Astrocyte (in vitro differentiated cells and primary cell): Measurements from ENCODE around the gene LBP. TPM values are rescaled to one million over a fixed set of nuclear protein-coding genes. Genes with fewer than 3 reads are reported as not detected.

Experiments
- DNase-seq: peaks from one replicate; pipeline ENCODE4 v3.0.0-alpha.2; 2010; ENCODE audit warnings: low read depth
- FAIRE-seq: peaks from 2 replicates; lab custom pipeline; 2011; peaks lifted over from hg19 to GRCh38; lab: Jason Lieb, UNC
- H2AFZ ChIP-seq: 2 replicates; pipeline ENCODE4 v1.6.0; 2012; ENCODE audit warnings: low read depth, low read length, inconsistent platforms
- H3K27ac ChIP-seq: 2 replicates; pipeline ENCODE4 v1.5.1; 2011; ENCODE audit warnings: low read depth, low read length, inconsistent platforms
- H3K27me3 ChIP-seq: 2 replicates; pipeline ENCODE4 v1.6.0; 2011; ENCODE audit warnings: low read length, inconsistent platforms; ENCODE audit not compliant: insufficient read depth
- H3K36me3 ChIP-seq: 2 replicates; pipeline ENCODE4 v1.5.1; 2011; ENCODE audit warnings: low read length, inconsistent platforms; ENCODE audit not compliant: insufficient read depth
- H3K4me1 ChIP-seq: 2 replicates; pipeline ENCODE4 v1.5.1; 2011; ENCODE audit warnings: low read length, inconsistent platforms; ENCODE audit not compliant: insufficient read depth
- H3K4me2 ChIP-seq: 2 replicates; pipeline ENCODE4 v1.6.0; 2012; ENCODE audit warnings: low read length, inconsistent platforms
- H3K4me3 ChIP-seq: 2 replicates; pipeline ENCODE4 v1.5.1; 2011; ENCODE audit warnings: low read depth, mild to moderate bottlenecking, low read length, inconsistent platforms; ENCODE audit not compliant: insufficient read depth
- H3K79me2 ChIP-seq: 2 replicates; pipeline ENCODE4 v1.6.0; 2012; ENCODE audit warnings: mild to moderate bottlenecking, low read length, inconsistent platforms; ENCODE audit not compliant: insufficient read depth
- H3K9ac ChIP-seq: 2 replicates; pipeline ENCODE4 v1.6.0; 2012; ENCODE audit warnings: mild to moderate bottlenecking, low read length, inconsistent platforms
- H3K9me3 ChIP-seq: 2 replicates; pipeline ENCODE4 v1.5.1; 2012; ENCODE audit warnings: low read depth, mild to moderate bottlenecking, low read length, inconsistent platforms; ENCODE audit not compliant: insufficient read depth
- H4K20me1 ChIP-seq: 2 replicates; pipeline ENCODE4 v1.6.0; 2012; ENCODE audit warnings: low read length, inconsistent platforms; ENCODE audit not compliant: insufficient read depth
- H3K27ac Mint-ChIP-seq: one replicate; pipeline ENCODE4 v1.8.0; 2021; ENCODE audit warnings: mild to moderate bottlenecking, mixed read lengths; ENCODE audit not compliant: unreplicated experiment
- H3K27me3 Mint-ChIP-seq: one replicate; pipeline ENCODE4 v1.8.0; 2021; ENCODE audit warnings: low read depth, mixed read lengths; ENCODE audit not compliant: unreplicated experiment
- H3K36me3 Mint-ChIP-seq: one replicate; pipeline ENCODE4 v1.8.0; 2021; ENCODE audit warnings: low read depth, mixed read lengths; ENCODE audit not compliant: unreplicated experiment
- H3K4me1 Mint-ChIP-seq: one replicate; pipeline ENCODE4 v1.8.0; 2021; ENCODE audit warnings: low read depth, mixed read lengths; ENCODE audit not compliant: unreplicated experiment
- H3K4me3 Mint-ChIP-seq: one replicate; pipeline ENCODE4 v1.8.0; 2021; ENCODE audit warnings: mild to moderate bottlenecking, moderate library complexity, mixed read lengths; ENCODE audit not compliant: unreplicated experiment
- H3K9me3 Mint-ChIP-seq: one replicate; pipeline ENCODE4 v1.8.0; 2021; ENCODE audit warnings: mild to moderate bottlenecking, mixed read lengths; ENCODE audit not compliant: unreplicated experiment
- EZH2 ChIP-seq: IDR thresholded peaks from 2 replicates; pipeline ENCODE4 v1.6.1; 2012; ENCODE audit warnings: mild to moderate bottlenecking, low read length, inconsistent platforms; ENCODE audit not compliant: insufficient read depth
- total RNA-seq: library from RNA; stranded (reverse); gene quantifications from 2 replicates; pipeline ENCODE4 v1.2.1, GENCODE V29; 2021
- TF ChIP-seq, protein P1 (sequence below): IDR thresholded peaks from 2 replicates; pipeline ENCODE4 v1.5.1; 2011; ENCODE audit warnings: low read depth, mild to moderate bottlenecking, inconsistent platforms, low read length, moderate library complexity; ENCODE audit not compliant: insufficient read depth

The LBP gene
- total RNA-seq, 1 donor from 2014 or later, result not detected

DNA sequence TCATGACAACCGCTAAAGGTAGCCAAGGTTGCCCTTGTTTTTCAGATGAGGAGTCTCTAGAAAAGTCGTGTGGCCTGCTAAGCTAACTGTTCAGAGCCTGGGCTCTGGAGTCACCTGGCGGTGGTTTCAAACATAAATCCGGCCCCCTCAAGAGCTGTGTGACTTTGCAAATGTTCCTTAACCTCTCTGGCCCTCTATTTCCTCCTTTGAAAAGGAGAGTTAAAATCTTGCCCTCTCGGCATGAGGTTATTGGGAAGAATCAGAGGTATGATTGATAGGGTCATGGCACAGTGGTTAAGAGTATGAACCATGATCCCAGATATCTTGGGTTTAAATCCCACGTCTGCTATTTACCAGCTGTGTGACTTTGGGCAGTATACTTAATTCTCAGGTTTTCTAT is 5.6 kb upstream of the LBP start:
- H3K27ac Mint-ChIP-seq, result no peak overlapping the region
- no peaks in the 10 kb centered on the region for H3K4me1 Mint-ChIP-seq

DNA sequence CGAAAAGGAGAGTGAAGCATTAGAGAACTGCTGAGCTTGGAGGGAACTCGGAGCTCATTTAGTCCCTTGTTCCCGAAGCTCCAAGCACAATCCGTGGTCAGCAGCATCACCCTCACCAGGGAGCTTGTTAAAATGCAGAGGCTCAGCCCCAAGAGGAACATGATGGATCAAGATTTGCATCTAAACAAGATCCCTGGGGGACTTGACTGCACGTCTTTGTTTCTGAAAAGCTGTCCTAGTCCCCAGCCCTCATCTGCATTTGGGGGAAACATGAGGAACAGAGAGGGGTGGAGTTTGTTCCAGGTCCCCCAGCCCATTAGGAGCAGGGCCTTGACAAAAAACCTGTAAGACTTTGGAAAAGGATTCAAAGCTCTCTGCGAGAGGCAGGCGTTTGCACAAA is 4.1 kb upstream of the LBP start:
- H3K4me2 ChIP-seq, result no peak overlapping the region
- peaks cover 2% of the 10 kb centered on the region for H3K36me3 Mint-ChIP-seq
- no peak overlapping the region for H3K4me3 Mint-ChIP-seq
- peaks cover 4% of the 10 kb centered on the region for H3K9me3 Mint-ChIP-seq
- H4K20me1 ChIP-seq, result no peaks in the 10 kb centered on the region
- no peak overlapping the region for H2AFZ ChIP-seq
- H3K9ac ChIP-seq, result no peak overlapping the region
- no peaks in the 10 kb centered on the region for H3K4me1 Mint-ChIP-seq
- no peaks in the 10 kb centered on the region for H3K79me2 ChIP-seq
- H3K4me1 ChIP-seq, result no peaks in the 10 kb centered on the region
- DNase-seq, result no peak
- FAIRE-seq, result no peak
- H3K4me3 ChIP-seq, result no peak overlapping the region
- H3K27me3 Mint-ChIP-seq, result peaks cover 34% of the 10 kb centered on the region
- no peak for TF ChIP-seq EZH2
- TF ChIP-seq, protein P1, sequence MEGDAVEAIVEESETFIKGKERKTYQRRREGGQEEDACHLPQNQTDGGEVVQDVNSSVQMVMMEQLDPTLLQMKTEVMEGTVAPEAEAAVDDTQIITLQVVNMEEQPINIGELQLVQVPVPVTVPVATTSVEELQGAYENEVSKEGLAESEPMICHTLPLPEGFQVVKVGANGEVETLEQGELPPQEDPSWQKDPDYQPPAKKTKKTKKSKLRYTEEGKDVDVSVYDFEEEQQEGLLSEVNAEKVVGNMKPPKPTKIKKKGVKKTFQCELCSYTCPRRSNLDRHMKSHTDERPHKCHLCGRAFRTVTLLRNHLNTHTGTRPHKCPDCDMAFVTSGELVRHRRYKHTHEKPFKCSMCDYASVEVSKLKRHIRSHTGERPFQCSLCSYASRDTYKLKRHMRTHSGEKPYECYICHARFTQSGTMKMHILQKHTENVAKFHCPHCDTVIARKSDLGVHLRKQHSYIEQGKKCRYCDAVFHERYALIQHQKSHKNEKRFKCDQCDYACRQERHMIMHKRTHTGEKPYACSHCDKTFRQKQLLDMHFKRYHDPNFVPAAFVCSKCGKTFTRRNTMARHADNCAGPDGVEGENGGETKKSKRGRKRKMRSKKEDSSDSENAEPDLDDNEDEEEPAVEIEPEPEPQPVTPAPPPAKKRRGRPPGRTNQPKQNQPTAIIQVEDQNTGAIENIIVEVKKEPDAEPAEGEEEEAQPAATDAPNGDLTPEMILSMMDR, result no peak
- H3K36me3 ChIP-seq, result no peaks in the 10 kb centered on the region
- peaks cover 7% of the 10 kb centered on the region for H3K9me3 ChIP-seq
- H3K27me3 ChIP-seq, result peaks cover 5% of the 10 kb centered on the region
- no peak overlapping the region for H3K27ac ChIP-seq
- no peak overlapping the region for H3K27ac Mint-ChIP-seq

More for the DNA sequence above, 5.6 kb upstream of the LBP start:
- FAIRE-seq (no peak), DNase-seq (no peak)
- no peak overlapping the region for H2AFZ ChIP-seq
- peaks cover 7% of the 10 kb centered on the region for H3K9me3 Mint-ChIP-seq
- no peak overlapping the region for H3K4me3 Mint-ChIP-seq
- H3K9me3 ChIP-seq, result peaks cover 7% of the 10 kb centered on the region
- no peaks in the 10 kb centered on the region for H4K20me1 ChIP-seq
- H3K36me3 Mint-ChIP-seq, result peaks cover 2% of the 10 kb centered on the region
- no peaks in the 10 kb centered on the region for H3K36me3 ChIP-seq
- no peaks in the 10 kb centered on the region for H3K4me1 ChIP-seq
- H3K27ac ChIP-seq, result no peak overlapping the region
- H3K4me3 ChIP-seq, result no peak overlapping the region
- H3K27me3 ChIP-seq, result peaks cover 15% of the 10 kb centered on the region
- no peaks in the 10 kb centered on the region for H3K79me2 ChIP-seq
- H3K27me3 Mint-ChIP-seq, result peaks cover 44% of the 10 kb centered on the region
- no peak overlapping the region for H3K9ac ChIP-seq
- TF ChIP-seq, protein P1, result no peak
- no peak for TF ChIP-seq EZH2
- no peak overlapping the region for H3K4me2 ChIP-seq

DNA sequence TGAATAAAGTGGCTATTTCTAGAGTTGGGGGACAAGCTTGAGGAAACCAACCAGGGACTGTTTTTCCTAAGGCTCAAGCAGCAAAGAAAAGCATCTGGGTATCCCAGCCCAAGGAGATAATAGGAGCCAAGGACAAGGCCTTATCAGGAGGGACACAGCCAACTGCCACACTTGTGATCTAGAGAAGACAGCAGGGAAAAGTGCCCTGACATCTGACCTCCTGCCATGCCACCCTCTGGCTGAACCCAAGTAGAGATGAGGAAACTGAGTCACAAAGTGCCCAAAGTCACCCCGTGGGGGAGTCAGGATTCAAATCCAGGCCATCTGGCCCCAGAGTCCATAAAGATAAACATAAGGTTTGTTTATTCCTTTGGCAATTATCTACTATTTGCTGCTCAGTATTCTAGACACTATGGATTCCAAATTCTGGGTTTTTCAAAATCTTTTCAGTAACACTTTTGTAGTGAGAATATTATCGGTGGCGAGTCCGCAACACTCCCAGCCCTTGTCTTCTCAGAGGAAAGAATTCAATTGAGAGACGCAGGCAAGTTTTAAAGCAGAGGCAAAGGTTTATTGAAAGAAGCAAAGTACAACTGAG is 3.5 kb upstream of the LBP start:
- Mint-ChIP-seq H3K36me3 (peaks cover 2% of the 10 kb centered on the region), H3K4me3 (no peak overlapping the region), H3K4me1 (no peaks in the 10 kb centered on the region), H3K9me3 (peaks cover under 1% of the 10 kb centered on the region), H3K27ac (no peak overlapping the region), H3K27me3 (peaks cover 35% of the 10 kb centered on the region)
- Histone ChIP-seq H3K79me2 (no peaks in the 10 kb centered on the region), H3K27ac (no peak overlapping the region), H3K36me3 (no peaks in the 10 kb centered on the region), H4K20me1 (no peaks in the 10 kb centered on the region), H3K9me3 (peaks cover 4% of the 10 kb centered on the region), H3K4me2 (no peak overlapping the region), H3K4me3 (no peak overlapping the region), H3K27me3 (peaks cover 9% of the 10 kb centered on the region), H3K4me1 (no peaks in the 10 kb centered on the region), H2AFZ (no peak overlapping the region), H3K9ac (no peak overlapping the region)
- no peak for FAIRE-seq
- TF ChIP-seq, protein P1, result no peak
- no peak for TF ChIP-seq EZH2
- no peak for DNase-seq
